Mesodermal cell (in vitro differentiated cells): ENCODE results near the gene ACVR2B.
A peak's percentile ranks its signal among the peaks of the same experiment; 100 is the strongest.

ENCODE experiments used
- H3K27ac ChIP-seq: 2 replicates; pipeline ENCODE4 v1.7.0; 2013; ENCODE audit warnings: mild to moderate bottlenecking, low read depth, low read length, moderate library complexity; ENCODE audit not compliant: severe bottlenecking
- H3K36me3 ChIP-seq: 2 replicates; pipeline ENCODE4 v1.7.1; 2013; ENCODE audit warnings: mild to moderate bottlenecking, low read length, moderate library complexity; ENCODE audit not compliant: control insufficient read depth, insufficient read depth
- H3K4me1 ChIP-seq: one replicate; pipeline ENCODE4 v1.7.1; 2013; ENCODE audit warnings: mild to moderate bottlenecking, low read length; ENCODE audit not compliant: insufficient read depth, control insufficient read depth, poor library complexity, severe bottlenecking
- H3K4me3 ChIP-seq: 2 replicates; pipeline ENCODE4 v1.7.0; 2013; ENCODE audit warnings: low read length, control low read depth, mild to moderate bottlenecking; ENCODE audit not compliant: insufficient read depth, poor library complexity, severe bottlenecking; ENCODE audit errors: extremely low read depth
- H3K9me3 ChIP-seq: 2 replicates; pipeline ENCODE4 v1.7.1; 2013; ENCODE audit warnings: mild to moderate bottlenecking, low read length, moderate library complexity; ENCODE audit not compliant: control insufficient read depth
- WGBS, 2 experiments: methylation state at CpG; one replicate each; pipeline ENCODE4 v1.1.5; 2013; ENCODE audit warnings: missing lambda C conversion rate in 2 of 2; ENCODE audit not compliant: insufficient coverage in 2 of 2; 5-methylcytosine and 5-hydroxymethylcytosine counted together

The ACVR2B gene

GRCh38 chr3:38446085-38446686 is 7.5 kb upstream of the ACVR2B start:
- Histone ChIP-seq H3K4me1 (no peaks in the 10 kb centered on the region), H3K27ac (no peak overlapping the region), H3K9me3 (no peaks in the 10 kb centered on the region), H3K4me3 (no peak overlapping the region), H3K36me3 (no peaks in the 10 kb centered on the region)
- WGBS, 2 experiments = 60 to 100% methylated on average over 1 of the region's 2 CpGs

GRCh38 chr3:38446812-38447211 is 6.9 kb upstream of the ACVR2B start:
- H3K9me3 ChIP-seq = no peaks in the 10 kb centered on the region
- no peak overlapping the region for H3K27ac ChIP-seq
- no peaks in the 10 kb centered on the region for H3K4me1 ChIP-seq
- no peaks in the 10 kb centered on the region for H3K36me3 ChIP-seq
- no peak overlapping the region for H3K4me3 ChIP-seq

- Histone ChIP-seq H3K4me1 (no peaks in the 10 kb centered on the region), H3K4me3 (no peak overlapping the region), H3K27ac (no peak overlapping the region), H3K9me3 (no peaks in the 10 kb centered on the region), H3K36me3 (no peaks in the 10 kb centered on the region)
- WGBS, 2 experiments = 89% methylated on average over 3 of the region's 3 CpGs
These were observed 2.8 kb upstream of the ACVR2B start for GRCh38 chr3:38450853-38451252.

GRCh38 chr3:38453913-38454177 is 155 bp downstream of the ACVR2B start:
- Histone ChIP-seq H3K27ac (peak overlapping the region; percentile 91), H3K4me1 (no peaks in the 10 kb centered on the region), H3K9me3 (no peaks in the 10 kb centered on the region), H3K4me3 (peak overlapping the region; percentile 77), H3K36me3 (no peaks in the 10 kb centered on the region)
- WGBS, 2 experiments = 0 to 1% methylated on average over 18 to 24 of the region's 36 CpGs

- Histone ChIP-seq H3K36me3 (no peaks in the 10 kb centered on the region), H3K9me3 (no peaks in the 10 kb centered on the region), H3K4me3 (peak overlapping the region; percentile 77), H3K27ac (peak overlapping the region; percentile 91), H3K4me1 (no peaks in the 10 kb centered on the region)
- WGBS, 2 experiments = 0% methylated on average over 62 to 67 of the region's 78 CpGs
These were observed 641 bp downstream of the ACVR2B start for GRCh38 chr3:38454178-38454883.

GRCh38 chr3:38454884-38455638 is 1.4 kb downstream of the ACVR2B start:
- peak overlapping the region; percentile 91 for H3K27ac ChIP-seq
- H3K4me3 ChIP-seq = peak overlapping the region; percentile 77
- no peaks in the 10 kb centered on the region for H3K36me3 ChIP-seq
- H3K9me3 ChIP-seq = no peaks in the 10 kb centered on the region
- WGBS, 2 experiments = 1 to 2% methylated on average over 25 to 28 of the region's 72 CpGs
- H3K4me1 ChIP-seq = no peaks in the 10 kb centered on the region

GRCh38 chr3:38455639-38456430 is 2.1 kb downstream of the ACVR2B start:
- Histone ChIP-seq H3K36me3 (no peaks in the 10 kb centered on the region), H3K27ac (peak overlapping the region; percentile 91), H3K4me3 (peak overlapping the region; percentile 77), H3K9me3 (no peaks in the 10 kb centered on the region), H3K4me1 (no peaks in the 10 kb centered on the region)
- WGBS, 2 experiments = 0 to 7% methylated on average over 10 to 14 of the region's 15 CpGs

- WGBS, 2 experiments = 92 to 98% methylated on average over 4 to 5 of the region's 9 CpGs
- H3K9me3 ChIP-seq = peaks cover 2% of the 10 kb centered on the region
- H3K36me3 ChIP-seq = no peaks in the 10 kb centered on the region
- no peak overlapping the region for H3K27ac ChIP-seq
- no peak overlapping the region for H3K4me3 ChIP-seq
- H3K4me1 ChIP-seq = no peaks in the 10 kb centered on the region
These were observed 3.7 kb downstream of the ACVR2B start for GRCh38 chr3:38457111-38458003.

- no peaks in the 10 kb centered on the region for H3K4me1 ChIP-seq
- H3K27ac ChIP-seq = no peak overlapping the region
- no peaks in the 10 kb centered on the region for H3K36me3 ChIP-seq
- H3K9me3 ChIP-seq = peaks cover 3% of the 10 kb centered on the region
- WGBS, 2 experiments = 84 to 87% methylated on average over 10 of the region's 13 CpGs
- no peak overlapping the region for H3K4me3 ChIP-seq
These were observed 5.3 kb downstream of the ACVR2B start for GRCh38 chr3:38458796-38459498.
